Osteocyte (in vitro differentiated cells): ENCODE measurements around the gene SIGLEC14. TPM values are rescaled to one million over a fixed set of nuclear protein-coding genes. Genes with fewer than 3 reads are reported as not detected.
A peak's percentile ranks its signal among the peaks of the same experiment; 100 is the strongest.

Experiments used
- DNase-seq: peaks from one replicate; pipeline ENCODE4 v3.0.0; 2021; ENCODE audit warnings: mixed read lengths; ENCODE audit not compliant: unreplicated experiment; ENCODE audit errors: extremely low spot score
- H3K27ac Mint-ChIP-seq: one replicate; pipeline ENCODE4 v1.8.0; 2021; ENCODE audit warnings: mild to moderate bottlenecking, mixed read lengths; ENCODE audit not compliant: unreplicated experiment
- H3K27me3 Mint-ChIP-seq: one replicate; pipeline ENCODE4 v1.8.0; 2021; ENCODE audit warnings: mixed read lengths; ENCODE audit not compliant: unreplicated experiment
- H3K36me3 Mint-ChIP-seq: one replicate; pipeline ENCODE4 v1.8.0; 2021; ENCODE audit warnings: mixed read lengths; ENCODE audit not compliant: unreplicated experiment
- H3K4me1 Mint-ChIP-seq: one replicate; pipeline ENCODE4 v1.8.0; 2021; ENCODE audit warnings: mixed read lengths; ENCODE audit not compliant: unreplicated experiment
- H3K4me3 Mint-ChIP-seq: one replicate; pipeline ENCODE4 v1.8.0; 2021; ENCODE audit warnings: mild to moderate bottlenecking, moderate library complexity, mixed read lengths; ENCODE audit not compliant: unreplicated experiment
- H3K9me3 Mint-ChIP-seq: one replicate; pipeline ENCODE4 v1.8.0; 2021; ENCODE audit warnings: mixed read lengths; ENCODE audit not compliant: unreplicated experiment
- total RNA-seq: library from RNA; stranded (reverse); gene quantifications from 2 replicates; pipeline ENCODE4 v1.2.1, GENCODE V29; 2021
- TF ChIP-seq, protein P1 (sequence below): fragments of 200-600 bp; sonication (generic); IDR thresholded peaks from 2 replicates; pipeline ENCODE4 v1.5.0; 2021; ENCODE audit warnings: antibody characterized with exemption, mild to moderate bottlenecking, moderate library complexity

Gene SIGLEC14
- total RNA-seq, 1 donor from 2014 or later = not detected

DNA sequence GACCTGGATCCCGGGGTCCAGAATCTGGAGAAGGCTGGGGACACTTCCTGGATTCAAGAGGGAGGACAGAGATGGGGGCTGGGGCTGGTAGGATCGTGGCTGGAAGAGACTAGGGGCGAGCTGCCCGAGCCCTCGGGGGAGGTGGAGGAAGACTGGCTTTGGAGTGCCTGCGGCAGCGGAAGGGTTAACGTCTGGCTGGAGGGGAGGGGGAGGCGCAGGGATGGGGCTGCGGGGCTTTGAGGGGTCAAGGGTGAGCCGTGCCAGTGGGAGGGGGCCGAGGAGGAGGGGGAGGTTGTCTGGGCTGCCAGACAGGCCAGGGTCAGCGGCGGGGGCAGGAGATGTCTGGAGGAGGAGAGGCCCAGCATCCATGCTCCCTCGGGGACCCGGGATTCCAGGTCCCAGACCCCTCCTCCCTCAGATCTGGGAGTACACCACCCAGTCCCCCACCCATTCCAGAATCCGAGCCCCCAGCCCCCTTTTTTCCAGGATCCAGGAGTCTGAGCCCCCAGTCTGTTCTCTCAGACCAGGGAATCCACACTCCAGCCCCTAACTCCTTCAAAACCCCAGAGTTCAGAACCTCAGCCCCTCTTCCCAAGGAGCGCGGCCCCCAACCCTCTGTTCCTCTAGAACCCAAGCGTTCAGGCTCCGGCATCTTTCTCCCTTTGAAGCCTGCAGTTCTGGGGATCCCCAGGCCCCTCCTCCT is 43.3 kb upstream of the SIGLEC14 start:
- peaks cover 14% of the 10 kb centered on the region for H3K36me3 Mint-ChIP-seq
- peak; percentile 87 for DNase-seq
- H3K4me1 Mint-ChIP-seq = peaks cover 52% of the 10 kb centered on the region
- no peaks in the 10 kb centered on the region for H3K27me3 Mint-ChIP-seq
- TF ChIP-seq, protein P1, sequence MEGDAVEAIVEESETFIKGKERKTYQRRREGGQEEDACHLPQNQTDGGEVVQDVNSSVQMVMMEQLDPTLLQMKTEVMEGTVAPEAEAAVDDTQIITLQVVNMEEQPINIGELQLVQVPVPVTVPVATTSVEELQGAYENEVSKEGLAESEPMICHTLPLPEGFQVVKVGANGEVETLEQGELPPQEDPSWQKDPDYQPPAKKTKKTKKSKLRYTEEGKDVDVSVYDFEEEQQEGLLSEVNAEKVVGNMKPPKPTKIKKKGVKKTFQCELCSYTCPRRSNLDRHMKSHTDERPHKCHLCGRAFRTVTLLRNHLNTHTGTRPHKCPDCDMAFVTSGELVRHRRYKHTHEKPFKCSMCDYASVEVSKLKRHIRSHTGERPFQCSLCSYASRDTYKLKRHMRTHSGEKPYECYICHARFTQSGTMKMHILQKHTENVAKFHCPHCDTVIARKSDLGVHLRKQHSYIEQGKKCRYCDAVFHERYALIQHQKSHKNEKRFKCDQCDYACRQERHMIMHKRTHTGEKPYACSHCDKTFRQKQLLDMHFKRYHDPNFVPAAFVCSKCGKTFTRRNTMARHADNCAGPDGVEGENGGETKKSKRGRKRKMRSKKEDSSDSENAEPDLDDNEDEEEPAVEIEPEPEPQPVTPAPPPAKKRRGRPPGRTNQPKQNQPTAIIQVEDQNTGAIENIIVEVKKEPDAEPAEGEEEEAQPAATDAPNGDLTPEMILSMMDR = no peak
- peak overlapping the region; percentile 92 for H3K4me3 Mint-ChIP-seq
- no peaks in the 10 kb centered on the region for H3K9me3 Mint-ChIP-seq
- H3K27ac Mint-ChIP-seq = peak overlapping the region; percentile 96

GRCh38 chr19:51688671-51689571 is 42.3 kb upstream of the SIGLEC14 start:
- Mint-ChIP-seq H3K27me3 (no peaks in the 10 kb centered on the region), H3K27ac (peak overlapping the region; percentile 97), H3K36me3 (peaks cover 6% of the 10 kb centered on the region), H3K4me1 (peaks cover 46% of the 10 kb centered on the region), H3K4me3 (peak overlapping the region; percentile 92), H3K9me3 (no peaks in the 10 kb centered on the region)
- TF ChIP-seq, protein P1 = no peak
- DNase-seq = peak; percentile 99

DNA sequence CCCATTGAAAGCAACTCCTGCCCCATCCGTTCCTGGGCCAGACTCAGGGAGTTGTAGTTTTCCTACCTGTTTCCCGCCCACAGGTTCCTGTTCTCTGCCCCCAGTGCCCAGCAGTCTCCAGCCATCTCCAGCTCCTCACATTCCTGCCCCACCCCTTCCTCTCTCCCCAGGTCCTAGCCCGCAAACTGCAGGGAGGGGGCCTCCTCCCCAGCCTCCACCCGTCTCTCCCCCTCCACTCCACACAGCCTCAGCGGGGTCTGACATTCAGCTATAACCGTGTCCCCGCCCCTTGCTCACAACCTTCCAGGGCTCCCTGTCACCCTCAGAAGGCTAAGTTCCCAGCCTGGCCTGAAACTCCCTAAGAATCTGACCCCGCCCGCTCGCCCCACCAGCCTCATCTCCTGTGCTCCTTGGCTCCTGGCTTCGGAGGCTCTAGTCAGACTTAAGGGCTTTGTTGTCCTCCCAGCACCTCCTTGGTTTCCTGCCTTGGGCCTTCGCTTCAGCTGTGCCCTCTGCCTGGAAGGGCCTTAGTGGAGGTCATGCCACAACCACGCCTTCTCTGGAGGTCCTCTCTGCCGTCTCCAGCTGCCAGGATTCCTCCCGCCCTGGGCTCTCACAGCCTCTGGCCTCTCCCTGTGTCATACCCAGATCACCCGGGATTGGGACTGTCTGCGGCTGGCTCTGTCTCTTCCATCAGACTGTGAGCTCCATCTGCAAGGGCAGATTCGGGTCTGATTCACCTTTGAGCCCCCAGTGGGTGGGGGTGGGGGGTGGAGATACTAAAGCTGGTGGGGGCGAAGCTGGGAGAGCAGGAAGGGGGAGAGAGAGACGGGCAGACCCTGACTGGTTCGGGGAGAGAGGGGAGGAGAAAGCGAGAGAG is 41.4 kb upstream of the SIGLEC14 start:
- H3K9me3 Mint-ChIP-seq = no peaks in the 10 kb centered on the region
- H3K27ac Mint-ChIP-seq = peak overlapping the region; percentile 97
- peaks cover 38% of the 10 kb centered on the region for H3K4me1 Mint-ChIP-seq
- H3K27me3 Mint-ChIP-seq = no peaks in the 10 kb centered on the region
- DNase-seq = peak; percentile 86
- TF ChIP-seq, protein P1 = no peak
- H3K4me3 Mint-ChIP-seq = peak overlapping the region; percentile 87
- H3K36me3 Mint-ChIP-seq = no peaks in the 10 kb centered on the region

- peaks cover 24% of the 10 kb centered on the region for H3K4me1 Mint-ChIP-seq
- no peak overlapping the region for H3K4me3 Mint-ChIP-seq
- no peaks in the 10 kb centered on the region for H3K9me3 Mint-ChIP-seq
- DNase-seq = no peak
- no peak overlapping the region for H3K27ac Mint-ChIP-seq
- H3K27me3 Mint-ChIP-seq = peaks cover under 1% of the 10 kb centered on the region
- TF ChIP-seq, protein P1 = no peak
- no peaks in the 10 kb centered on the region for H3K36me3 Mint-ChIP-seq
Observed at GRCh38 chr19:51686171-51686570, 39.5 kb upstream of the SIGLEC14 start.
